NCI-H345 (cell line): Measurements from ENCODE around the gene EZR.

Source experiments
- DNase-seq: peaks from one replicate; lab custom pipeline; 2025; lab: John Stamatoyannopoulos, UW

Gene EZR

GRCh38 chr6:158729906-158730540 lies 89.1 kb downstream of the EZR start:
- no peak for DNase-seq

DNA sequence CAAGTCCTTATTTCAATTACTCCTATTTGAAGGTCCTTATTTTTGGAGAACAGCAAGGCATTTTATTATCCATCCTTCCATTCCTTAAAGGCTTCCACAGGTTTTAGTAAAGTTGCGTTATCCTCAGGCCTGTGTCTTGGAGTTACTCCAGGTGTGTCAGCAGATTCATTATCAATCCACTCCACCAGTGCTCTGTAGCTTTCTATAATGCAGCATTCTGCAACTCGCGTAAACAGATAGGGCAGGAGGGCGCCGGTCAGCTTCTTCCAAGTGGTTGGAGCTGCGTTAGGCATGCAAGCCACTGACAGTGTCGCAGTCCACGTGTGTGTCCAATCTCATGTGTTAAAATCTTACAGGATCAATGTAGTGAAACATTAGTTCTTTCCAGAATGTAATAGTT lies 93.5 kb downstream of the EZR start:
- DNase-seq, result no peak

GRCh38 chr6:158722176-158722729 lies 96.9 kb downstream of the EZR start:
- DNase-seq, result no peak

GRCh38 chr6:158718461-158719046 lies 100.6 kb downstream of the EZR start:
- DNase-seq, result peak; percentile 30

DNA sequence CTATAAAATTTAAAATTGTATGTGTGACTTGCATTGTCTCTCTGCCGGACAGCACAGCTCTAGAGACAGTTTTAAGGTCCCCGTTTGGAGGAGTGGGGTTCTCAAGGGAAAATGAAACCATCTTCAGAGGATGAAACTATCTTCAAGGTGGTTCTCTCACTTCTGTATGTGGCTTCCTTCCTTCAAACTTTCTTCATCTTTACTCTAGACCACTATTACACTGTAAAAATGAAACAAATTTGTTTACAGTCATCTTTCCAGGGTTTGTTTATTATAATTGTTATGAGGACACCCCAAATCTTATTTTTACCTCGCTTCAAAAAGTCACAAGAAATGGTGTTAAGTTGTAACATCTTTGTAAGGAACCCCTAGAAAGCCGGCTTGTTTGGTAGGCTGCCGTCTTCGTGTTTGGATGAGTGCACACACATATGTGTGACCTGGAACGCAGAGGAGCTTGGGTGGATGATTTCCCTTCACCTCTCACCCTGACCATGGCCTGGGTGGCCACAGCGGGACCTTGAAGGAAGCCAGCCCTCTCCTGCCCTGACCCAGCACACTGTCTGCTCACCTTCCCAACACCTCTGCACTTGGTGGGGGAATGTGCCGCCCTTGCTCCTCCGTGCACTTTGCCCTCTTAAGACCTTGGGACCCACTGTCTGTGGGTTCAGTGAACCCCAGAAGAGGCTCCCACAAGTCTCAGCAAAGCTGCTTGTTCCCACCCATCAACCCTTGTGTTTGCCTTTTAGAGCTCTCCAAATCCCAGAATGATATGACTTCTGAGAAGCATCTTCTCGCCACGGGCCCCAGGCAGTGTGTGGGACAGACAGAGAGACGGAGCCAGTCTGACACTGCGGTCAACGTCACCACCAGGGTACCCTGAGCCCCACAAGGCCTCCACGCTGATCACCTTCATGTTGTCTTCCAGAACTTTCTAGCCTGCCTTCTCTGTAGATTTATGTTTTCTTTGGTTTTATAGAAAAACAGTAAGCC lies 101.5 kb downstream of the EZR start:
- DNase-seq, result no peak
